Endodermal cell (in vitro differentiated cells): ENCODE measurements around the gene ADSL. TPM values are rescaled to one million over a fixed set of nuclear protein-coding genes. Genes with fewer than 3 reads are reported as not detected.

ENCODE experiments used
- DNase-seq: peaks from one replicate; pipeline ENCODE4 v3.0.0-alpha.2; 2017
- H3K27ac ChIP-seq: 2 replicates; pipeline ENCODE4 v1.5.1; 2013; ENCODE audit warnings: mild to moderate bottlenecking, low read depth, low read length, moderate library complexity
- H3K27me3 ChIP-seq: 2 replicates; pipeline ENCODE4 v1.6.1; 2013; ENCODE audit warnings: mild to moderate bottlenecking, low read length, moderate library complexity; ENCODE audit not compliant: insufficient read depth, control insufficient read depth, poor library complexity, severe bottlenecking
- H3K36me3 ChIP-seq: 2 replicates; pipeline ENCODE4 v1.7.0; 2013; ENCODE audit warnings: mild to moderate bottlenecking, low read length, moderate library complexity; ENCODE audit not compliant: control insufficient read depth, insufficient read depth
- H3K4me1 ChIP-seq: one replicate; pipeline ENCODE4 v1.7.0; 2013; ENCODE audit warnings: low read length; ENCODE audit not compliant: control insufficient read depth, insufficient read depth
- H3K4me3 ChIP-seq: 2 replicates; pipeline ENCODE4 v1.5.1; 2013; ENCODE audit warnings: mild to moderate bottlenecking, low read length, moderate library complexity
- H3K9ac ChIP-seq: 2 replicates; pipeline ENCODE4 v1.6.1; 2013; ENCODE audit warnings: mild to moderate bottlenecking, low read length, moderate library complexity; ENCODE audit not compliant: poor library complexity, severe bottlenecking; ENCODE audit errors: extremely low read depth
- H3K9me3 ChIP-seq: 2 replicates; pipeline ENCODE4 v1.6.1; 2013; ENCODE audit warnings: mild to moderate bottlenecking, low read length, moderate library complexity; ENCODE audit not compliant: control insufficient read depth
- H3K27ac Mint-ChIP-seq: 2 replicates; pipeline ENCODE4 v1.8.0; 2020; ENCODE audit warnings: mixed read lengths
- H3K27me3 Mint-ChIP-seq: 2 replicates; pipeline ENCODE4 v1.8.0; 2021; ENCODE audit warnings: mild to moderate bottlenecking, mixed read lengths; ENCODE audit not compliant: insufficient read depth
- H3K36me3 Mint-ChIP-seq: 2 replicates; pipeline ENCODE4 v1.8.0; 2020; ENCODE audit warnings: low read depth, mixed read lengths
- H3K4me1 Mint-ChIP-seq: 2 replicates; pipeline ENCODE4 v1.8.0; 2020; ENCODE audit warnings: mixed read lengths
- H3K4me3 Mint-ChIP-seq: 2 replicates; pipeline ENCODE4 v1.8.0; 2020; ENCODE audit warnings: mild to moderate bottlenecking, moderate library complexity, mixed read lengths
- H3K9me3 Mint-ChIP-seq: 2 replicates; pipeline ENCODE4 v1.8.0; 2020; ENCODE audit warnings: mild to moderate bottlenecking, mixed read lengths
- WGBS, 2 experiments: methylation state at CpG; one replicate each; pipeline versions ENCODE4 v1.1.5 to v1.1.7; 2013; ENCODE audit warnings: missing lambda C conversion rate in 2 of 2, mixed read lengths in 1 of 2; ENCODE audit not compliant: insufficient coverage in 1 of 2, insufficient read length in 1 of 2; 5-methylcytosine and 5-hydroxymethylcytosine counted together
- total RNA-seq, 2 donors: library from RNA; stranded (reverse); fragmentation: NEBNext Ultra II Directional in 1 of 2; extraction: Animal tissue kit (Norgen Biotek cat#: 25700) in 1 of 2; gene quantifications; 2 replicates in 1 of 2; 3 replicates in 1 of 2; pipeline ENCODE4 v1.2.1, GENCODE V29; 2021
- TF ChIP-seq, protein P1 (sequence below): fragments of 200-600 bp; sonication (generic); conservative IDR thresholded peaks from 2 replicates; pipeline ENCODE4 v1.5.0; 2021; ENCODE audit warnings: antibody characterized with exemption, mild to moderate bottlenecking

Gene ADSL
- total RNA-seq, 2 donors from 2014 or later, result 107 to 118 TPM

DNA sequence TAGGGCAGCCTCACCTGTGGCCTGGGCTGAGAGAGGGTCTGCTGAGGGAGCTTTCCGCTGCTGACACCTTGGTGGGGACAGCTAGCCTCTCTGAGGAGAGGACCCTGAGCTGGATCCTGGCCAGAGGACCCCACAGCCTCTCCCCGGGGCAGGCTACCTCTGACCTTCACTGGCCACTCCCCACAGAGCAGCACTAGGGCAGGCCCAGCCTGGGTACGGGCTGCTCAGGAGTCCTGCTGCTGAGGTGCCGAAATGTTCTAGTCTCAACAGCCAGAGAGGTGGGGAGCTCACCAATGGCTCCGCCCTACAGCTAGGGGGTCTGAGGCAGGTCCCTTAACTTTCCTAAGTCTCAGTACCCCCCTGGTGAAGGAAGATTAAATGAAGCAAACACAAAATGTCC is 71.6 kb downstream of the ADSL start:
- H3K36me3 ChIP-seq, result peaks cover 20% of the 10 kb centered on the region
- no peaks in the 10 kb centered on the region for H3K9me3 Mint-ChIP-seq
- H3K9ac ChIP-seq, result no peak overlapping the region
- H3K27me3 ChIP-seq, result no peaks in the 10 kb centered on the region
- H3K4me3 ChIP-seq, result no peak overlapping the region
- H3K4me3 Mint-ChIP-seq, result no peak overlapping the region
- 93% methylated on average over 3 to 5 of the region's 5 CpGs for WGBS, 2 experiments
- H3K27ac ChIP-seq, result no peak overlapping the region
- H3K27ac Mint-ChIP-seq, result no peak overlapping the region
- TF ChIP-seq, protein P1, sequence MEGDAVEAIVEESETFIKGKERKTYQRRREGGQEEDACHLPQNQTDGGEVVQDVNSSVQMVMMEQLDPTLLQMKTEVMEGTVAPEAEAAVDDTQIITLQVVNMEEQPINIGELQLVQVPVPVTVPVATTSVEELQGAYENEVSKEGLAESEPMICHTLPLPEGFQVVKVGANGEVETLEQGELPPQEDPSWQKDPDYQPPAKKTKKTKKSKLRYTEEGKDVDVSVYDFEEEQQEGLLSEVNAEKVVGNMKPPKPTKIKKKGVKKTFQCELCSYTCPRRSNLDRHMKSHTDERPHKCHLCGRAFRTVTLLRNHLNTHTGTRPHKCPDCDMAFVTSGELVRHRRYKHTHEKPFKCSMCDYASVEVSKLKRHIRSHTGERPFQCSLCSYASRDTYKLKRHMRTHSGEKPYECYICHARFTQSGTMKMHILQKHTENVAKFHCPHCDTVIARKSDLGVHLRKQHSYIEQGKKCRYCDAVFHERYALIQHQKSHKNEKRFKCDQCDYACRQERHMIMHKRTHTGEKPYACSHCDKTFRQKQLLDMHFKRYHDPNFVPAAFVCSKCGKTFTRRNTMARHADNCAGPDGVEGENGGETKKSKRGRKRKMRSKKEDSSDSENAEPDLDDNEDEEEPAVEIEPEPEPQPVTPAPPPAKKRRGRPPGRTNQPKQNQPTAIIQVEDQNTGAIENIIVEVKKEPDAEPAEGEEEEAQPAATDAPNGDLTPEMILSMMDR, result no peak
- H3K36me3 Mint-ChIP-seq, result peaks cover 52% of the 10 kb centered on the region
- no peak for DNase-seq
- no peaks in the 10 kb centered on the region for H3K9me3 ChIP-seq
- H3K4me1 Mint-ChIP-seq, result no peaks in the 10 kb centered on the region
- no peaks in the 10 kb centered on the region for H3K27me3 Mint-ChIP-seq
- no peaks in the 10 kb centered on the region for H3K4me1 ChIP-seq

DNA sequence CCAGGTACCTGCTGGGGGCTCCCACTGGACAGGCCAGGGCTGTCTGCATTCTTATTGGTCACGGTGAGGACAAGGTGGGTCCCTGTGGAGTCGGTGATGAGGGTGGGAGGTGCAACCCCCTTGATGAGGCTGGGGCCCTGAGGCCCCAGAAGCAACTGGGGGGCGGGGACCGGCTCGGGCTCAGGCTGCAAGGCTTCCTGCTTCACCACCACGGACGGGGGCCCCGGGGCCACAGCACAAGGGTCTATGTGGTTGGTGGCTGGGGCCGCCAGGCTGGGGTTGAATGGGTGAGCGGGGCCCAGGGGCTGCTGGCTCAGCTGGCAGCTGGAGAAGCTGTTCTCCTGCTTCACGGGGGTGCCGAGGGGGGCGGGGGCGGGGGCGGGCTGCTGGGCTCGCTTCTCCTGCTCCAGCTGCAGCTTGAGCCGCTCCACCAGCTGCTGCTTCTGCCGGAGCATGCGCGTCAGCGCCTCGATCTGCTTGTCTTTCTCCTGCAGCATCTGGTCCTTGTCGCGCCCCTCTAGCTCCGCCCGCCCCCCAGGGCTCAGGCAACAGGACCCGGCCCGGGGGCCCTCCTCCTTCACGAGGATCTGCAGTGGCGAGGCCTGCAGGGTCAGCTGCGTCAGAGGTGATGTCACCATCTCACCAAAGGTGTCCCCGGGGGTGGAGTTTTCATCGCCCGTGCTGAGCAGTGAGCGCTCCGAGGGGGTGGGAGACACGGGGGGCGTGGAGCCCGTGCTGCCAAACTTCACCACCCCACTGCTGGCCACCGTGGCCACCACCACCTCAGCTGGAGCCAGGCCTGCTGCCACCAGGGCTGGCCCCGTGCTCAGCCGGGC is 72.3 kb downstream of the ADSL start:
- Histone ChIP-seq H3K4me3 (no peak overlapping the region), H3K9me3 (no peaks in the 10 kb centered on the region), H3K27me3 (no peaks in the 10 kb centered on the region), H3K36me3 (peaks cover 27% of the 10 kb centered on the region), H3K9ac (no peak overlapping the region), H3K4me1 (no peaks in the 10 kb centered on the region), H3K27ac (peak overlapping the region; percentile 81)
- Mint-ChIP-seq H3K4me1 (no peaks in the 10 kb centered on the region), H3K27ac (no peak overlapping the region), H3K36me3 (peaks cover 58% of the 10 kb centered on the region), H3K27me3 (no peaks in the 10 kb centered on the region), H3K4me3 (no peak overlapping the region), H3K9me3 (no peaks in the 10 kb centered on the region)
- 92 to 96% methylated on average over 18 to 42 of the region's 42 CpGs for WGBS, 2 experiments
- TF ChIP-seq, protein P1, result no peak
- no peak for DNase-seq

DNA sequence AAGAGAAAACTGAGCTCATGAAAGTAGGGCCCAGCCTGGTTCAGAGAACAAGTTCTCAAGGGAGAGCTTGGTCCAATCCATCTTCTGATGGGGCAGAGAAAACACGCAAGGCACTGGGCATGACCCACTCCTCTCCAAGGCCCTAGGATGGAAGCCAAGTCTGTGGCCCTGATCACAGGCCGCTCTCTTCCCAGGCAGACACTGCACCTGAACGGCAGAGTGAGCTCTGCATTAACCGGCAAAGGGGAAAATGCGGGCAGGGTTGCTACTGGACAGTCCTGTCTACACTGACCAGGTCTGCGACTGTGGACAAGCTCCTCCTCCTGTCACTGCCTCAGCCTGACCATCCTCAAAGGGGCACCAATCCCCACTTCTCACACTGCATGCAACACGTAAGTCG is 73.4 kb downstream of the ADSL start:
- no peaks in the 10 kb centered on the region for H3K27me3 Mint-ChIP-seq
- no peaks in the 10 kb centered on the region for H3K9me3 Mint-ChIP-seq
- H3K4me3 Mint-ChIP-seq, result no peak overlapping the region
- WGBS, 2 experiments, result 91 to 96% methylated on average over 6 to 8 of the region's 8 CpGs
- DNase-seq, result no peak
- no peak overlapping the region for H3K27ac Mint-ChIP-seq
- H3K4me1 Mint-ChIP-seq, result no peaks in the 10 kb centered on the region
- TF ChIP-seq, protein P1, result no peak
- Histone ChIP-seq H3K27me3 (no peaks in the 10 kb centered on the region), H3K4me3 (no peak overlapping the region), H3K4me1 (no peaks in the 10 kb centered on the region), H3K9me3 (no peaks in the 10 kb centered on the region), H3K9ac (no peak overlapping the region), H3K27ac (no peak overlapping the region), H3K36me3 (peaks cover 31% of the 10 kb centered on the region)
- peaks cover 52% of the 10 kb centered on the region for H3K36me3 Mint-ChIP-seq
